NCI-H2107 treated with DMSO at 0.1 percent for 48 hours (cell line): Measurements from ENCODE around the gene GNAS-AS1.

Experiments used
- DNase-seq: peaks from one replicate; lab custom pipeline; 2025; ENCODE audit not compliant: unreplicated experiment; lab: John Stamatoyannopoulos, UW

Gene GNAS-AS1

GRCh38 chr20:58787211-58788005 is 63.3 kb downstream of the GNAS-AS1 start:
- no peak for DNase-seq

- no peak for DNase-seq
Measured at GRCh38 chr20:58784321-58785074, 66.2 kb downstream of the GNAS-AS1 start.

GRCh38 chr20:58783511-58784011 is 67.1 kb downstream of the GNAS-AS1 start:
- DNase-seq = no peak

DNA sequence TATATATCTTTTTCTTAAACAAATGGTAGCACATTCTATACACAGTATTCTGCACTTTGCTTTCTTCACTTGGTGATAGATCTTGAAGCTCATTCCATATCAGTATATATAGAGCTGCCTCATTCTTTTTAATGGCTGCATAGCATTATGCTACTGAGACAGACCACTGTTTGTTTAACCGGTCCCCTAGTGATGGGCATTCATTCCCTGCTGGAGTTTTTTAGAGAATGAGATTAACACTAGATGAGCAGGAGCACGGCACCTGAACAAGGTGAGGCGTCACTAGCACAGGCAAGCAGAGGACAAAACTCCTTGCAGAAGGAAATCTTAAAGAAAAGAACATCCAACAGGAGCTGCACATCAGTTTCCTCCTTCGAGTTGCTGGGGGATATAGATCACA is 69.6 kb downstream of the GNAS-AS1 start:
- no peak for DNase-seq

DNA sequence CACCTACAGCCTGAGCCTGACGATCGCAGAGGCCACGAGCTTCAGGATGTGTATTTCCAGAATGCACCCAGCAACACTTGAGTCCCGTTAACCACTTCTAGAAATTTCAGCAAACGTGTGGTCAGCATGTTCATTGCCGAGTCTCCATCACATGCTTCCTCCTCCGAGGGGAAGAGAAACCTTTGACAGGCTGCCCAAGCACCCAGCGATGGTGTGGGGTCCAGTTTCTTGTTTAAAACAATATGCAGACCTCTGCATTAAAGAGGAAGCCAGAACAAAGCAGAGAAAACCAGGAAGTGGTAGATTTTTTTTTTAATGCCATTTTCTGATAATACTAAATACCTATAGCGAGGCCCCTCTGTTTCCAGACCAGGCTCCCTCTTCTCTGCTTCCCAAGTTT is 71.9 kb downstream of the GNAS-AS1 start:
- DNase-seq = no peak

GRCh38 chr20:58777657-58778056 is 73.0 kb downstream of the GNAS-AS1 start:
- no peak for DNase-seq

GRCh38 chr20:58776109-58776508 is 74.6 kb downstream of the GNAS-AS1 start:
- no peak for DNase-seq

DNA sequence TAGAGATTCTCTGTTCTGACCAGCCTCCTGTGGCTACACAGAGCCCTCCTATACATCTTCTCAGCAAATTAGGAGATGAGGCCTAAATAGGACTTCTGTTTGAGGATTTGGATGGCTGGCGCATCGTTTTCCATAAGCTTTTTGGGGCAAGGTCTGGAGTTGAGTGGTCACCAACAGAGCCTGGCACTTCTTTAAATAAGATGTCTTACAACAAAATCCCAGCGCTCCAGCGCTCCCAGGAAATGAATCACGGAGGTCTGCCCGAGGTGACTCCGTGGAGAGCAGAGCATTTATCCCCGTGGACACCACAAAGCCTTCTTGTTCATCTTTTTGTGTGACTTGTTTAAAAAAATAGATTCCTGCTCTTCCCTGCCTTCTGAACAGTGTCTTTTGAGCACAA is 75.3 kb downstream of the GNAS-AS1 start:
- no peak for DNase-seq

- no peak for DNase-seq
Measured at GRCh38 chr20:58774667-58775263, 75.9 kb downstream of the GNAS-AS1 start.

GRCh38 chr20:58774214-58774613 is 76.5 kb downstream of the GNAS-AS1 start:
- DNase-seq = no peak

DNA sequence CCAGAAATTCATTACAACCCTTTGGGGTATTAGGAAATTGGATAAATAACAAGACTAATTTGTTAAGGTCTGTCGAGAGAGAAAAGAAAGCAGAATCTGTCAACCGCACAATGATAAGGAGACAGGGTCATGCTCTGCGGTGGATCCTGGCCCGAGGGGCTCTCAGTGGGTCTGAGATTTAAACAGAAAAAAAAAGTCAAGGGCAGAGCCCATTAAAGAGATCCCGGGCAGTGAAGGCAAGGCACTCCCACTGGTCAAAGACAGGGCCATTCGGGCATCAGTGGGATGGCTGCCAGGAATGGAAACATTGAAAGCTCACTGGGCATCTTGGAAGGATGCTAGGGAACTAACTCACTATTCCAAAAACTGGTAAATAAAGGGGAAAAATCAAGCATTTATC is 77.9 kb downstream of the GNAS-AS1 start:
- no peak for DNase-seq
